Body of pancreas (tissue), 4 donors: ENCODE results near the gene PLCB1. TPM values are rescaled to one million over a fixed set of nuclear protein-coding genes. Genes with fewer than 3 reads are reported as not detected.

Source experiments
- ATAC-seq: fragments of 150-250 bp; one replicate; pipeline ENCODE4 v1.9.1; 2016
- DNase-seq, 4 donors: peaks; one replicate each; pipeline ENCODE4 v3.0.0-alpha.2; 2019
- H3K27ac ChIP-seq, 4 donors: fragments of 200-600 bp; sonication (generic); 1 replicate in 3 of 4; 2 replicates in 1 of 4; pipeline versions ENCODE4 v1.5.1 to v1.6.1; 2016 to 2019; ENCODE audit warnings: mild to moderate bottlenecking in 1 of 4, mixed read lengths in 1 of 4, moderate library complexity in 1 of 4
- H3K27me3 ChIP-seq, 2 donors: fragments of 200-600 bp; sonication (generic); one replicate each; pipeline ENCODE4 v1.6.0; 2016; ENCODE audit warnings: mild to moderate bottlenecking in 1 of 2
- H3K36me3 ChIP-seq, 2 donors: fragments of 200-600 bp; sonication (generic); replicated peaks in 1 of 2; 2 replicates each; pipeline ENCODE4 v1.5.1; 2016; ENCODE audit warnings: low read depth in 2 of 2; ENCODE audit not compliant: insufficient read depth in 1 of 2
- H3K4me1 ChIP-seq: fragments of 200-600 bp; sonication (generic); one replicate; pipeline ENCODE4 v1.6.0; 2016
- H3K4me3 ChIP-seq, 2 donors: fragments of 200-600 bp; sonication (generic); 1 replicate in 1 of 2; 2 replicates in 1 of 2; pipeline ENCODE4 v1.5.1; 2016 to 2019
- H3K9me3 ChIP-seq, 3 donors: fragments of 200-600 bp; sonication (generic); 1 replicate in 2 of 3; 2 replicates in 1 of 3; pipeline ENCODE4 v1.5.1; 2016
- CTCF ChIP-seq, 7 experiments: fragments of 450-650 bp in 4 of 7; fragments of 200-600 bp in 3 of 7; sonication (generic) in 3 of 7; IDR thresholded peaks; one replicate each; pipeline ENCODE4 v1.5.1; 2016 to 2019; ENCODE audit warnings: antibody characterized with exemption in 7 of 7
- POLR2A ChIP-seq, 3 donors: fragments of 450-650 bp; IDR thresholded peaks; one replicate each; pipeline ENCODE4 v1.6.1; 2016; ENCODE audit warnings: antibody characterized with exemption in 3 of 3, mild to moderate bottlenecking in 2 of 3
- WGBS, 2 donors: methylation state at CpG; one replicate each; pipeline ENCODE4 v1.1.5; 2017; 5-methylcytosine and 5-hydroxymethylcytosine counted together
- intact Hi-C: fragments of 100-400 bp; cut with DNase I; formaldehyde crosslinking; loops from one replicate; pipeline ENCODE4 v1.15.1; 2023
- total RNA-seq, 2 donors: library from RNA; depleted of rRNA; stranded (reverse); fragments of >200 nt; gene quantifications; one replicate each; pipeline ENCODE4 v1.1.0, GENCODE V29; 2016

Gene PLCB1
- total RNA-seq, 2 donors from 2014 or later, result 32.9 to 46.1 TPM

GRCh38 chr20:8492173-8492572 is 360.1 kb downstream of the PLCB1 start:
- no peaks in the 10 kb centered on the region for H3K36me3 ChIP-seq
- peaks cover 4% of the 10 kb centered on the region for H3K4me1 ChIP-seq
- ATAC-seq (no peak), DNase-seq (no peak)
- H3K4me3 ChIP-seq, result no peak overlapping the region
- intact Hi-C loops, result no loop called here
- H3K27me3 ChIP-seq, result no peaks in the 10 kb centered on the region
- H3K27ac ChIP-seq, result no peak overlapping the region
- TF ChIP-seq POLR2A (IDR thresholded peaks at IDR 0.05) (no peak), CTCF (IDR thresholded peaks at IDR 0.05) (no peak)
- no peaks in the 10 kb centered on the region for H3K9me3 ChIP-seq

- Histone ChIP-seq H3K27ac (no peak overlapping the region), H3K27me3 (no peaks in the 10 kb centered on the region), H3K36me3 (no peaks in the 10 kb centered on the region), H3K4me3 (no peak overlapping the region), H3K4me1 (no peaks in the 10 kb centered on the region), H3K9me3 (no peaks in the 10 kb centered on the region)
- DNase-seq, result no peak
- ATAC-seq, result no peak
- WGBS, 2 donors, result 97% methylated on average over 8 of the region's 8 CpGs
- TF ChIP-seq POLR2A (IDR thresholded peaks at IDR 0.05), result no peak
- no peak for TF ChIP-seq CTCF (IDR thresholded peaks at IDR 0.05)
- intact Hi-C loops, result no loop called here
Measured at GRCh38 chr20:8498571-8498970, 366.5 kb downstream of the PLCB1 start.

GRCh38 chr20:8504030-8504429 is 372.0 kb downstream of the PLCB1 start:
- intact Hi-C loops, result no loop called here
- H3K4me3 ChIP-seq, result no peak overlapping the region
- no peaks in the 10 kb centered on the region for H3K36me3 ChIP-seq
- WGBS, 2 donors, result 76 to 85% methylated on average over 5 of the region's 5 CpGs
- no peaks in the 10 kb centered on the region for H3K4me1 ChIP-seq
- no peaks in the 10 kb centered on the region for H3K9me3 ChIP-seq
- H3K27ac ChIP-seq, result no peak overlapping the region
- no peaks in the 10 kb centered on the region for H3K27me3 ChIP-seq
- no peak for TF ChIP-seq POLR2A (IDR thresholded peaks at IDR 0.05)
- DNase-seq (no peak), ATAC-seq (no peak)

GRCh38 chr20:8505476-8506200 is 373.6 kb downstream of the PLCB1 start:
- DNase-seq (no peak), ATAC-seq (no peak)
- Histone ChIP-seq H3K4me1 (no peaks in the 10 kb centered on the region), H3K4me3 (no peak overlapping the region), H3K9me3 (no peaks in the 10 kb centered on the region), H3K36me3 (no peaks in the 10 kb centered on the region), H3K27me3 (no peaks in the 10 kb centered on the region), H3K27ac (no peak overlapping the region)
- intact Hi-C loops, result no loop called here
- TF ChIP-seq POLR2A (IDR thresholded peaks at IDR 0.05), result no peak
- TF ChIP-seq CTCF (IDR thresholded peaks at IDR 0.05), result no peak
- WGBS, 2 donors, result 86 to 89% methylated on average over 4 of the region's 4 CpGs

GRCh38 chr20:8507231-8507630 is 375.2 kb downstream of the PLCB1 start:
- DNase-seq (no peak), ATAC-seq (no peak)
- Histone ChIP-seq H3K27ac (no peak overlapping the region), H3K4me3 (no peak overlapping the region), H3K4me1 (no peaks in the 10 kb centered on the region), H3K9me3 (no peaks in the 10 kb centered on the region), H3K36me3 (no peaks in the 10 kb centered on the region), H3K27me3 (no peaks in the 10 kb centered on the region)
- TF ChIP-seq POLR2A (IDR thresholded peaks at IDR 0.05), result no peak
- no peak for TF ChIP-seq CTCF (IDR thresholded peaks at IDR 0.05)
- WGBS, 2 donors, result 89 to 94% methylated on average over 3 of the region's 3 CpGs
- intact Hi-C loops, result no loop called here
